Small intestine (tissue), 7 donors: ENCODE results near the gene PDX1. TPM values are rescaled to one million over a fixed set of nuclear protein-coding genes. Genes with fewer than 3 reads are reported as not detected.
A peak's percentile ranks its signal among the peaks of the same experiment; 100 is the strongest.

ENCODE experiments used
- DNase-seq, 2 donors: peaks; one replicate each; pipeline versions ENCODE4 v3.0.0 to v3.0.0-alpha.2; 2013
- FAIRE-seq: peaks from 2 replicates; lab custom pipeline; 2012; peaks lifted over from hg19 to GRCh38; lab: Jason Lieb, UNC
- H3K27ac ChIP-seq, 3 donors: one replicate each; pipeline ENCODE4 v1.5.1; 2013; ENCODE audit warnings: low read length in 2 of 3, mild to moderate bottlenecking in 2 of 3, control low read depth in 1 of 3, inconsistent platforms in 1 of 3, low read depth in 1 of 3, moderate library complexity in 1 of 3
- H3K27me3 ChIP-seq, 3 donors: one replicate each; pipeline ENCODE4 v1.6.1; 2013; ENCODE audit warnings: low read length in 3 of 3, inconsistent platforms in 1 of 3; ENCODE audit not compliant: control insufficient read depth in 3 of 3, insufficient read depth in 3 of 3
- H3K36me3 ChIP-seq, 3 donors: one replicate each; pipeline ENCODE4 v1.6.1; 2013; ENCODE audit warnings: low read length in 3 of 3, inconsistent platforms in 1 of 3, low read depth in 1 of 3, mild to moderate bottlenecking in 1 of 3, moderate library complexity in 1 of 3; ENCODE audit not compliant: control insufficient read depth in 3 of 3, insufficient read depth in 2 of 3
- H3K4me1 ChIP-seq, 3 donors: one replicate each; pipeline ENCODE4 v1.6.1; 2013; ENCODE audit warnings: low read length in 2 of 3, inconsistent platforms in 1 of 3, low read depth in 1 of 3, mild to moderate bottlenecking in 1 of 3, moderate library complexity in 1 of 3; ENCODE audit not compliant: control insufficient read depth in 3 of 3, insufficient read depth in 2 of 3
- H3K4me3 ChIP-seq, 3 donors: one replicate each; pipeline ENCODE4 v1.5.1; 2013; ENCODE audit warnings: low read length in 3 of 3, control low read depth in 1 of 3, inconsistent platforms in 1 of 3, low read depth in 1 of 3, mild to moderate bottlenecking in 1 of 3, moderate library complexity in 1 of 3
- H3K9me3 ChIP-seq, 2 donors: one replicate each; pipeline ENCODE4 v1.6.1; 2013; ENCODE audit warnings: low read depth in 1 of 2, low read length in 1 of 2; ENCODE audit not compliant: control insufficient read depth in 2 of 2, insufficient read depth in 1 of 2
- WGBS, 3 donors: extraction: QIAGEN DNeasy Blood & Tissue Kit; methylation state at CpG; one replicate each; pipeline ENCODE4 v1.1.7; 2013; 5-methylcytosine and 5-hydroxymethylcytosine counted together
- polyA plus RNA-seq, 4 donors: library from polyadenylated mRNA; stranded (reverse) in 3 of 4; unstranded in 1 of 4; fragments of 200-250 nt in 3 of 4; fragments of 120-200 nt in 1 of 4; gene quantifications; one replicate each; pipeline versions ENCODE4 v1.2.1 to v1.2.3, GENCODE V29; 2013
- donor health status: healthy with polysubstance abuse.
- donor health status: control.
- donor health status: control.
- donor health status: Bipolar disorder and iron deficiency.
- donor health status: healthy.

PDX1 gene
- polyA plus RNA-seq, 4 donors: 1.7 to 47.6 (median 31.3) TPM

GRCh38 chr13:27964741-27965323, 45.0 kb downstream of the PDX1 start:
- WGBS, 3 donors: 4 to 14% (median 10%) methylated on average over 15 of the region's 15 CpGs
- Histone ChIP-seq H3K4me1 (peaks cover 0 to 18% (median 3%) of the 10 kb centered on the region in 3 donors), H3K27ac (peak overlapping the region; percentile 90 to 98 (median 97)), H3K9me3 (no peaks in the 10 kb centered on the region), H3K27me3 (peaks cover 0 to 50% (median 49%) of the 10 kb centered on the region in 3 donors), H3K4me3 (peak overlapping the region; percentile 78 to 97 (median 89)), H3K36me3 (peaks cover 0 to 67% (median 4%) of the 10 kb centered on the region in 3 donors)
- DNase-seq (peak; percentile 35 to 60), FAIRE-seq (no peak)

- H3K9me3 ChIP-seq: no peaks in the 10 kb centered on the region
- H3K4me3 ChIP-seq: peak overlapping the region; percentile 78 to 97 (median 89)
- H3K27ac ChIP-seq: peak overlapping the region; percentile 90 to 98 (median 97)
- peaks cover 0 to 50% (median 49%) of the 10 kb centered on the region in 3 donors for H3K27me3 ChIP-seq
- FAIRE-seq (no peak), DNase-seq (peak in 1 of 2 donors; percentile 48)
- peaks cover 0 to 16% (median 3%) of the 10 kb centered on the region in 3 donors for H3K4me1 ChIP-seq
- H3K36me3 ChIP-seq: peaks cover 0 to 67% (median 4%) of the 10 kb centered on the region in 3 donors
- WGBS, 3 donors: 13 to 28% (median 22%) methylated on average over 7 of the region's 7 CpGs
These were observed 45.5 kb downstream of the PDX1 start for GRCh38 chr13:27965343-27965739.

GRCh38 chr13:27965740-27966640, 46.2 kb downstream of the PDX1 start:
- H3K4me1 ChIP-seq: peaks cover 0 to 14% (median 3%) of the 10 kb centered on the region in 3 donors
- peaks cover 0 to 52% (median 51%) of the 10 kb centered on the region in 3 donors for H3K27me3 ChIP-seq
- peak overlapping the region; percentile 78 to 97 (median 89) for H3K4me3 ChIP-seq
- FAIRE-seq (no peak), DNase-seq (peak; percentile 55 to 64)
- H3K36me3 ChIP-seq: peaks cover 0 to 66% (median 4%) of the 10 kb centered on the region in 3 donors
- H3K9me3 ChIP-seq: no peaks in the 10 kb centered on the region
- peak overlapping the region; percentile 90 to 98 (median 97) for H3K27ac ChIP-seq
- WGBS, 3 donors: 2 to 7% (median 6%) methylated on average over 44 to 45 of the region's 45 CpGs

- FAIRE-seq (no peak), DNase-seq (peak; percentile 44 to 50)
- H3K4me3 ChIP-seq: peak overlapping the region; percentile 78 to 97 (median 89)
- no peaks in the 10 kb centered on the region for H3K9me3 ChIP-seq
- peaks cover 0 to 16% (median 0%) of the 10 kb centered on the region in 3 donors for H3K4me1 ChIP-seq
- 3 to 7% (median 4%) methylated on average over 33 to 38 of the region's 38 CpGs for WGBS, 3 donors
- H3K27me3 ChIP-seq: peaks cover 0 to 52% (median 51%) of the 10 kb centered on the region in 3 donors
- peak overlapping the region; percentile 90 to 98 (median 97) for H3K27ac ChIP-seq
- H3K36me3 ChIP-seq: peaks cover 0 to 59% (median 4%) of the 10 kb centered on the region in 3 donors
These were observed 46.9 kb downstream of the PDX1 start for GRCh38 chr13:27966641-27967202.

- peaks cover 0 to 52% (median 49%) of the 10 kb centered on the region in 3 donors for H3K27me3 ChIP-seq
- no peak for FAIRE-seq
- peaks cover 0 to 20% (median under 1%) of the 10 kb centered on the region in 3 donors for H3K4me1 ChIP-seq
- 1 to 6% (median 1%) methylated on average over 18 of the region's 18 CpGs for WGBS, 3 donors
- peaks cover 0 to 55% (median 4%) of the 10 kb centered on the region in 3 donors for H3K36me3 ChIP-seq
- H3K9me3 ChIP-seq: no peaks in the 10 kb centered on the region
- peak overlapping the region; percentile 78 to 97 (median 89) for H3K4me3 ChIP-seq
- DNase-seq: peak; percentile 28 to 51
- peak overlapping the region; percentile 90 to 98 (median 97) for H3K27ac ChIP-seq
These were observed 47.5 kb downstream of the PDX1 start for GRCh38 chr13:27967203-27967735.

- no peaks in the 10 kb centered on the region for H3K9me3 ChIP-seq
- FAIRE-seq: no peak
These were observed 48.0 kb downstream of the PDX1 start for GRCh38 chr13:27967736-27968315.

GRCh38 chr13:27968316-27969081, 48.7 kb downstream of the PDX1 start:
- Histone ChIP-seq H3K27me3 (peaks cover 0 to 52% (median 49%) of the 10 kb centered on the region in 3 donors), H3K4me3 (peak overlapping the region; percentile 78 to 97 (median 89)), H3K27ac (peak overlapping the region; percentile 90 to 98 (median 97)), H3K36me3 (peaks cover 0 to 43% (median 0%) of the 10 kb centered on the region in 3 donors), H3K4me1 (peaks cover 0 to 23% (median 2%) of the 10 kb centered on the region in 3 donors), H3K9me3 (no peaks in the 10 kb centered on the region)
- DNase-seq: no peak
- WGBS, 3 donors: 0 to 4% (median 1%) methylated on average over 58 to 86 of the region's 86 CpGs
- no peak for FAIRE-seq

More at GRCh38 chr13:27967736-27968315, 48.0 kb downstream of the PDX1 start:
- Histone ChIP-seq H3K27ac (peak overlapping the region; percentile 90 to 98 (median 97)), H3K36me3 (peaks cover 0 to 50% (median 0%) of the 10 kb centered on the region in 3 donors), H3K4me1 (peaks cover 0 to 21% (median 2%) of the 10 kb centered on the region in 3 donors), H3K27me3 (peaks cover 0 to 52% (median 45%) of the 10 kb centered on the region in 3 donors), H3K4me3 (peak overlapping the region; percentile 78 to 97 (median 89))
- 1 to 11% (median 3%) methylated on average over 33 of the region's 33 CpGs for WGBS, 3 donors
- DNase-seq: peak; percentile 16 to 30
